Brain pericyte (primary cell): ENCODE results near the gene SPDYE16.
"Not testable (repeated sequence)": the region's sequence is repeated elsewhere in the genome, so short reads cannot be mapped to it uniquely, and the experiment has no call there.

ENCODE experiments used
- DNase-seq: peaks from one replicate; pipeline ENCODE4 v3.0.0-alpha.2; 2012; ENCODE audit warnings: low read depth, low spot score

The SPDYE16 gene, protein sequence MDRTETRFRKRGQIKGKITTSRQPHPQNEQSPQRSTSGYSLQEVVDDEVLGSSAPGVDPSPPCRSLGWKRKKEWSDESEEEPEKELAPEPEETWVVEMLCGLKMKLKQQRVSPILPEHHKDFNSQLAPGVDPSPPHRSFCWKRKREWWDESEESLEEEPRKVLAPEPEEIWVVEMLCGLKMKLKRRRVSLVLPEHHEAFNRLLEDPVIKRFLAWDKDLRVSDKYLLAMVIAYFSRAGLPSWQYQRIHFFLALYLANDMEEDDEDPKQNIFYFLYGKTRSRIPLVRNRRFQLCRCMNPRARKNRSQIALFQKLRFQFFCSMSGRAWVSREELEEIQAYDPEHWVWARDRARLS

DNA sequence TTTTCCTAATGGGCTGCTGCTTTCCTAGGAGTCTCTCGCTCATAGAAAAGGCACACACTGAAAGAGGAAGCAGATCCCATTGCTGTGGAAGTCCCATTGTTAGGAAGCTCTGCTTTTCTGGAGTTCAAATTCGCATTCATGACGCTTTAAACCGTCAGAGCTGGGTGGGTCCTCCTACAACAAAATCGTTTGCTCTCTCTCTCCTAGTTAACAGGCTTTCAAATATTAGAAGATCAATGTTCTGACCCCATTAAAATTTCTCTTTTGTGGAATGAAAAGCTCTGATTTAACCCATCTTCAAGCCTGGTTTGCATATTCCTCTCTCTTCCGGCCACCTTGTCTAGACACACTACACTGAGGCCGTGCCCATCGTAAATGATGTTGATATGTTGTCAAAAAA lies at the start of gene SPDYE16:
SPDYE16 (minus strand) TSS at position 101 of the 400 bp plus-strand sequence. CDS start 1,838 bp downstream, outside the sequence.
- not testable (repeated sequence) for DNase-seq

DNA sequence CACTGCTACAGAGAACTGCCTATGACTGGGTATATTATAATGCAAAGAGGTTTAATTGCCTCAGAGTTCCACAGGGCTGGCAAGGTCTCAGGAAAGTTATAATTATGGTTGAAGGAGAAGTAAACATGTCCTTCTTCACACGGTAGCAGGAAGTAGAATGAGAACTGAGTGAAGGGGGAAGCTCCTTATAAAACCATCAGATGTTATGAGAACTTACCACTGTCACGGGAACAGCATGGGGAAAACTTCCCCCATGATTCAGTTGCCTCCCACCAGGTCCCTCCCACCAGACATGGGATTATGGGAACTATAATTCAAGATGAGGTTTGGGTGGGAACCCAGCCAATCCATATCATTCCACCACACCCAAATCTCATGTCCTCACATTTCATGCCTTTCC lies 49.6 kb upstream of the SPDYE16 start:
- DNase-seq = not testable (repeated sequence)

DNA sequence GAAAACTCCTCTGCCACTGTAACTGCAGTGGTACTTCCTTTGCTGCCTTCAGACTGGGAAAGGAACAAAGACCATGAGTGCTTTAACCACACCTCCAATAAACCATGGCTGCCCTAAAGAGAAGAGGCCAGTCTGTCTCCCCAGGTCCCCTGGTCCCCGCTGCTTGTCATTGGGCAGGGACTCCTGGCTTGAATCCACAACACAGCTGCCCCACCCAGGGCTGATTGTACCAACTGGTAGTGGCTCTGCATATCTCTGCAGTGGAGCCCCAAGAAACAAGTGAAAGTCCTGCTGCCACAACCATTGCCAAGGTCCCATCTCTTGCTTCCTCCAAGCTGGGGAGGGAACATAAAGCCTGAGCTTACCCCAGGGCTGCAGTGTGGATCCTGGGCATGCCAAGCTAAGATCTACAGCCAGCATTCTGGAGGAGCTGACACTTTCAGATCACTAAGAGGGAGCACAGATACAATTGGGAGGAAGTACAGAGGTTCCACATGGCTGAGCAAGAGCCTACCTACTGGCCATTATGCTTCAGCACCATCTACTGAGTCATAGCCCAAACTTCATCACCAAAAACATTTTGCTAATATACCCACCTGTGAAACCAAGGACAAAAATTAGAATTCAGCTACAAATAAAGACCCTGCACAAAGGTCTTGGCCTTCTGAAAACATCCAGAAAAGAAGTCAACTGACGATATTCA lies 48.7 kb upstream of the SPDYE16 start:
- not testable (repeated sequence) for DNase-seq

DNA sequence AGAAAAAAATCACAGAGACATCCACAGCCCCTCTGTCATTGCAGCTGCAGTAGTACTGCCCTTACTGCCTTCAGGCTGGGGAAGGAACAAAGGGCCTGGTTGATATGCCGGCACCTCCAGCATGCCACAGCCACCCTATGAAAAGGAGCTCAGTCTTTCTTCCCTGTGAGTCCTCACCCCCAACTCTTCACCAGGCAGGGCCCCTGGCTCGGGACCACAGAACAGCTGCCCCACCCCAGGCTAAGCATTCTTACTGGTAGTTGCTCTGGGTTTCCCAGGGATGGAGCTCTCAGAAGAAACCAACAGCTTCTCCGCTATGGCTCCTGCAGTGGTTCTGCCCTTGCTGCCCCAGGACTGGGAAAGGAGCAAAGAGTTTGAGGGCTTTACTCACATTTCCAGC lies 47.9 kb upstream of the SPDYE16 start:
- DNase-seq = not testable (repeated sequence)

DNA sequence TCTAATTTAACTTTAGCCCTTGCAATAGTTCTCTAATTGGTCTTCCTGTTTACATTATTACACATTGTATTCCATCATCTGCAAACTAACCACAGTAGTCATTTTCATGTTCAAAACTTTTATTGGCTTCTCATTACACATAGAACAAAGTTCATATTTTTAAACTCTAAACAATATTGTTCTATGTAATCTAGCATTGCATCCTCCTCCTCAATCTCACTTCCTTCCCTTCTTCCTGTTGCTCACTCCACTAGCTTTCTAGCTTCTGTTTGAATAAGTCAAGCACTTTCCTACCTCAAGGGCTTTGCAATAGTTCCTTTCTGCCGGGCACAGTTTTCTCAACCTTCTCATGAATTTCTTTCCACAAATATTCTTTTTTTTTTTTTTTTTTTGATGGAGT lies 45.5 kb upstream of the SPDYE16 start:
- not testable (repeated sequence) for DNase-seq

DNA sequence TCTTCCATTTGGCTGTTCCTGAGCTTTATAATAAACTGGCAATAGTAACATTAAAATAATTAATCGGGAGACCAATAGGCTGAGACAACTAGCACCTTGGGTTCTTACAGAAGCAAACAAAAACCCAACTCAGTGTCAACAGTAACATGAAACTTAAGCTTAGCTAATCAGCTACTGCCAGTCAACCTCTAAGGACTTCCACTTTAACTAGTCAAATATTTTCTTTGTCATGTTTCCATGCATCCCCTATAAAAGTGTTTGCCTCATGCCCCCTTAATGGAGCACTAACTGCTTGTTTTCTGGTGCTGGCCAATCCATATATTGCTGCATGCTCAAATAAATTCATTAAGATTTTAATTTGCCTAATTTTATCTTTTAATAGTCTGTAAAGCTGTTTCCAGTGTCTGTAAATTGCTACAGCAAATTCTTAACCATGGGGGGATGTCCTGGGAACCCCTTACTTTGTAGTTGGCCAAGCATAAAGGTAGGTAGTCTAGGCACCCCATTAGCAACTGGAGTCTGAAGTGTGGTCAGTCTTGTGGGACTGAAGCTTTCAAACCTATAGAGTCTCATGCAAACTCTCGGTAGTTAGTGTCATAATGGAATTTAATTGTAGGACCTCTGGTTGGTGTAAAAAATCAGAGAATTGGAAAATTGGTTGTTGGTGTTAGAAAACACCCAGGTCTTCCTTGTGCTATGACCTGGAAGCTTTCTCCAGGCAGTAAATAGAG lies 43.7 kb upstream of the SPDYE16 start:
- not testable (repeated sequence) for DNase-seq

DNA sequence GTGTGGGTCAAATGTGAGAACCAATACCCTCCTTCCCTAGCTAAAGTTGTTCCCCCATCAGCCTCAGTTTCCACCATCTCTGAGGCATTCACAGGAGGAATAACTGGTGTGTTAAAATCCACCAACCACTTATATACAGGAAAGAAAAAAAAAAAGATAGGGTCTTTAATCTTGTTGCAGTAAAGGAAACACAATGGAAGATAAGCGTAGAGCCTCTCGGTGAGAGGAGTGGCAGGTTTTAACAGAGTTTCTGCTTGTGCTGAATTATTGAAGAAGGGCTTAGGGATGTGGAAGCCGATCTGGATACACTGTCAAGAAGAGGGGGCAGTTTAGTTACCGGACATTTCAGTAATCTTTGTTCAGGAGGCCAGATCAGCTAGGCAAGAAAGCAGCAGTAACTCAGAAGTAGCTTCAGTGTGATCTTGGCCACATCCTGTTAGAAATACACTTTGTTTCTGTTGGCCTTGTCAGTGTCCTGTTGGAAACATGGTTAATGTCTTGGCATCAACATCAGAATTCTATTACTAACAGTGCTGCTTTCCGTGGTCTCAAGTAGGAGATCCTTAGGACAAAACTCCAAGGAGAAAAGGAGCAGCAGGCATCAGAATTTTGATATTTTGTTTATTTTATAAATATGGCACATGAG lies 40.7 kb upstream of the SPDYE16 start:
- peak; percentile 27 for DNase-seq

DNA sequence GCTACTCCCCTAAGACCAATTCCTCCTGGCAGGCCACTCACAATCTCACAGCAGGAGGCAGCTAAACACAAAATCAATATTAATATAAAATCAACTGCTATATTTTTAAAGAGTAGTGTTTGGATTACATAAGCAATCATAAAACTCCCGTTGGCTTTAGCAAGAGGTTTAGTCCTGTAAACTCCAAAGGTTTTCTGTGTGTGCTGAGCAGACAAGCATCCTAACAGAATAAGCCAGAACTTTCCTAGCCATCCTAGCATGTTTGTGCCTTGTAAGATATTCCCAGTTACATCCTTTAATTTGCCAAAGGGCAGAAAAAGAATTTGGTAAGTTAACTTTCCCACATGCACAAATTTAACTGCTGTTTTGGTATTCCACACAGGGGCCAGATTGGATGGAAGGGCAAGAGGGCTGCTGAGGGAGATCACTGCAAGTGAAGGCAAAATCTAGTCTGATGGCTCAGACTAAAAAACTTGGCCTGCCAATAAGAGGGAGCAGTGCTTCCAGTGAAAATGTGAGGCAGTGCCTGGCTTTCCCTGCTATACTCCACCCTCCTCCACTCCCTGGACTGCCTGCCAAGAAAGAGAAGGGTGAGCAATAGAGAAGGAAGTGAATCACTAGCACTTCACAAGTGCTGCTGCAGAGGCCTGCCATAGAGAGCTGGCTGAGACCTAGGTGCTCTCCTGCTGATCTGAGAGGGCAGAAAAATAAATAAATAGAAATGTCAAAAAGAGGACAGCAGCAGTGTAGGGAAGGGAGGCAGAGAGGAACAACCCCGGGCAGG lies 39.9 kb upstream of the SPDYE16 start:
- DNase-seq = peak; percentile 42

DNA sequence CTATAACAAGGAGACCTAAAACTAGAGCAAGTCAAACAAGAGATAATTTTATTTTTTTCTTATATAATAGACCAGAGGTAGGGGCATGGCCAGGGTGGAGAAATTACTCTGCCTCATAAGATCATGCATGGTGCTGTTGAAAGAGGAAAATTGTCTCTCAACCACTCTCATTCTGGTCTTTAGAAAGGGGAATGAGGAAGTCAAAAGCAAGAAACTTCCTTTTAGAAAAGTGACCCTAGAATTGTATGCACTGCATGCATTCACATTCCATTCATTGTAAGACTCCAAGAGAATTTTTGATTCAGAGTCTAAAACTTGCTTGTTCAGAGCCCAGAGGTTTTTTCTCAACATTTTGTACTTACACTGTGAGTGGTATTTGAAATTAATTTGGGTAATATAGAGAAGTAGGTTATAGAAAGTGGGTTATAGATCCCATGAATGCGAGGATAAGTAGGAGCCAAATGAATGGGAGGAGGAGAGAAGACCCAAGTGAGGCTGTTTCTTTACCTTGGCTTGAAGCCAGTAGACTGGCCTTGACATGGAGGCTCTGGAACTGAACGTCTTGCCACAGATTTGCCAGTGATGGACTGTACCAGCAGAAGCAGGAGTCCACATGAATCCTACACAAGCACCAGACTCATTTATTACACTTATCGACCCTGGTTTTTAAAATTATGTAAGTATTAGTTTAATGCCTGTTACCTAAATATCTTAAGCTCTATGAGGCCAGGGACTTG lies 33.0 kb upstream of the SPDYE16 start:
- DNase-seq = not testable (repeated sequence)

DNA sequence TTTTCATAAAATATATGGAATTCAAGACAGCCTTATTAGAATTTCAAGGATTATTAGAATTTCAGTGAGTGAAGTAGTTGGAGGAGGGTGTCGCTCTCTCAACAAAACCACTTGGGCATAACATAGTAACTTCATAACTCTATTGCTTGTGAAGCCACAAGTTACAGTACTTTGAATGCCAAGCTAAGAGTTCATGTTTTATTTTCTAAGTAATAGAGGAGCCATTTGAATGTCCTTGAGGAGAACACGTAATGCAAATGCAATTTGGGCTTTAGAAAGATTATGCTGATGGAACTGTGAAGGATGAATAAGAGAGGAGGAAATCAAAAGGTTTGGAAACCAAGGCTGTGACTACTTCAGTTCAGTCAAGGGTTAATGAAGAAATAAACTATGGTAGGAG lies 32.3 kb upstream of the SPDYE16 start:
- not testable (repeated sequence) for DNase-seq

DNA sequence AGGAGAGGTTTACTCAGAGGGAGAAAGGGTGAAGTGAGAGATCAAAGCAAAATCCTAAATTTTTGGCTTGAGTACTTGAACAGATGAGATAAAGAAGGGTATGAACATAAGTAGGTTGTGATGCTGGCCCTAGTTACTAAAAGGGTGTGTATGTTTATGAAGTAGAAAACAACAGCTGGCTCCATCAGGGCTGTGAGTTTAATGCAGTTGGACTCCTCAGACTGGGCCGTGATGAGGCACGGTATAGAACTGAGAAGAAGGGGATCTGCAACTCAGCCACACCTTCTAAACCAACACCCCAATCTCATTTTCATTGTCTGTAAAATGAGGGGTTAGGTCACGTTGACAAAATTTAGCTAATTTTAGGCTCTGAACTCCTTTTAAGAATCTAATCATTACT lies 29.2 kb upstream of the SPDYE16 start:
- not testable (repeated sequence) for DNase-seq

DNA sequence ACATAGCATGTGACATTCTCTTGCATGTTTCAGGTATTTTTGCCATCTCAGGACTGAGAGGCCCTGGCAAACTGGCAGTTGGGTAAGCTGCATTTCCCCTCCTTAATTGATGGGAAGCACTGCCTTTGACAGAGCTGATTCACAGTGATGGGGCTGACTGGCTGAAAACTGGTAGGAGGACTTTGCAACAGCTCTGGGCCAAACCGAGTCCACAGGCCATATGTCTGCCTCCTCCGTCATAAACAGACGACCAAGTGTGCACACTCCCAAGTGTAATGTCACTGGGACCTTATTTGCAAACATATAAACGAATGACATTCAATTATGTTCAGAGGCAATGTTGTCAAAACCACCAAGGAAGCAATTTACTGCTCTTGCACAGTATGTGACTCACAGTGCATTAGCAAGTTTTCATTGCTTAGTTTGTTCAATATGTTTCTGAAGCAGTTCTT lies 27.3 kb upstream of the SPDYE16 start:
- DNase-seq = not testable (repeated sequence)

DNA sequence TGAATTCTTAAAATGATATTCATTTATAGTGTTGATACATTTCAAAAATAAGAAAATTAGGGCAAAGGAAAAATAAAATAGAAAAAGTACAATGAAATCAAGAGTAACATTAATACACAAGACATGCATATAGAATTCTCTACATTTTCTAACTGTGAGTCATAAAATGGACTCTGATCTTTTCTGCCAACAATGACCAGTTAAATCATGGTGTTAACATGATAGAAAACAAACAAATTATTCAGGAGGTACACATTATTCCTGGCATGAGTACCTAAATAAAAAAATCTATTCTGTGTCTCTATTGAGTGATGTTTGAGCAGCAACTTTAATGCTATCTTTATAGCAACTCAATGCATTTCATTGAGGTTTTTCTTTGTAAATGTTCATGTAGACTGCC lies 25.6 kb upstream of the SPDYE16 start:
- not testable (repeated sequence) for DNase-seq

DNA sequence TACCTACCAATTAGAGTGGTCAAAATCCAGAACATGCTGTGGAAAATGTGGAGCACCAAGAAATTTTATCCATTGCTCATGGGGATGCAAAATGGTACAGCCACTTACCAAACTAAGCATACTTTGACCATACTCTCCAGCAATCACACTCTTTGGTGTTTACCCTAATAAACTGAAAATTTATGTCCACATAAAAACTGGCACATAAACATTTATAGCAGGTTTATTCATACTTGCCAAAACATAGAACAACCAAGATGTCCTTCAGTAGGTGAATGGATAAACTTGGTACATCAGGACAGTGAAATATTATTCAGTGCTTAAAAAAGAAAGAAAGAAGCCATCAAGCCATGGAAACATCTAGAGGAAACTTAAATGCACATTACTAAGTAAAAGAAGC lies 24.7 kb upstream of the SPDYE16 start:
- not testable (repeated sequence) for DNase-seq

DNA sequence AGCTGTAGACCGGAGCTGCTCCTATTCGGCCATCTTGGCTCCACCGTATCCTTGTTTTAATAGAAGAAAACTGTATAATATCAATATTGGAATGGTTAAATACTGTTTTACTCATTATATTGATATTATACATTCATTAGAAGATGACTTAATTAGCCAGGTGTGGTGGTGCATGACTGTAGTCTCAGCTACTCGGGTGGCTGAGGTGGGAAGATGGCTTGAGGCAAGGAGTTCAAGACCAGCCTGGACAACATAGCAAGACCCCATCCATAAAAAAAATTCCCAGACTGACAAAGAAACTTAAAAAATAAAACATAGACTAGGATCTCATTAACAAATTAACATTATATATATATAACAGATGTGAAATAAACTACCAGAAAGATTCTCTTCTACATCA lies 24.2 kb upstream of the SPDYE16 start:
- DNase-seq = not testable (repeated sequence)

DNA sequence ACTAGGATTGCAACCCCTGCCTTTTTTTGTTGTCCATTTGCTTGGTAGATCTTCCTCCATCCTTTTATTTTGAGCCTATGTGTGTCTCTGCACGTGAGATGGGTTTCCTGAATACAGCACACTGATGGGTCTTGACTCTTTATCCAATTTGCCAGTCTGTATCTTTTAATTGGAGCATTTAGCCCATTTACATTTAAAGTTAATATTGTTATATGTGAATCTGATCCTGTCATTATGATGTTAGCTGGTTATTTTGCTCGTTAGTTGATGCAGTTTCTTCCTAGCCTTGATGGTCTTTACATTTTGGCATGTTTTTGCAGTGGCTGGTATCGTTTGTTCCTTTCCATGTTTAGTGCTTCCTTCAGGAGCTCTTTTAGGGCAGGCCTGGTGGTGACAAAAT lies 21.9 kb upstream of the SPDYE16 start:
- DNase-seq = not testable (repeated sequence)

DNA sequence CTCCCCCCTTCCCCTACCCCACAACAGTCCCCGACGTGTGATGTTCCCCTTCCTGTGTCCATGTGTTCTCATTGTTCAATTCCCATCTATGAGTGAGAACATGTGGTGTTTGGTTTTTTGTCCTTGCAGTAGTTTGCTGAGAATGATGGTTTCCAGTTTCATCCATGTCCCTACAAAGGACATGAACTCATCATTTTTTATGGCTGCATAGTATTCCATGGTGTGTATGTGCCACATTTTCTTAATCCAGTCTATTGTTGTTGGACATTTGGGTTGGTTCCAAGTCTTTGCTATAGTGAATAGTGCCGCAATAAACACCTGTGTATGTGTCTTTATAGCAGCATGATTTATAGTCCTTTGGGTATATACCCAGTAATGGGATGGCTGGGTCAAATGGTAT lies 18.2 kb upstream of the SPDYE16 start:
- DNase-seq = not testable (repeated sequence)

DNA sequence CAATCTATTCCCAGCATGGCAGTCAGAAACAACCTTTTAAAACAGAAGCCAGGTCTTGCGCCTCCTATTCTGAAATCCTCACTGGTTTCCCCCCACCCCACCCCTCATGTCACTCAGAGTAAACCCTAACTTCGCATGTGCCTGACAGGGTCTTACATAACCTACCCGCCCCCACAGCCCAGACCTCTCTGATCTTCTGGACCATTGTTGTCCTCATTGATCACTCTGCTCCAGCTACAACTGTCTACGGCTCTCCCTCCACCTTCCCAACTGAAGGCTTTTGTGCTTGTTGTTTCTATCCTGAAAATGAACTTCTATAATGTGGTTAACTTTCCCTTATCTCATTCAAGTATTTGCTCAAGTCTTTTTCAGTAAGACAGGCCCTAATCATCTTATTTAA lies 17.1 kb upstream of the SPDYE16 start:
- not testable (repeated sequence) for DNase-seq

DNA sequence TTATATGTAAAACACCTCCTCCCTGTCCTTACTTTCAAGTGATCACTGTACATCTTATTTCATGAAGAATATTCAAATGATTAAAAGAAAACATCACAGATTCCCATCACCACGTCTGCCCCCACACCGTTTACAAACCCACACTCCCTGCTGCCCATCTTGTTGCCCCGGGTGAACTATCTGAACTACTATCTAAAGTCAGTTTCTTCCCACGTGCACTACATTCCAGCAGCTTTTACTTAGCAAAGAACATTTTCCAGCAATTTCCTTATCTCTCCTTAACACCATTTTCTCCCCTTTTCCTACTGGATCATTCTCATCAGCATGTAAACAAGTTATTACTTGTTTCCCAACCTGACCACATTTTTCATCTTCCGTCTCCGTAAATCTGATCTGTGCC lies 16.6 kb upstream of the SPDYE16 start:
- DNase-seq = not testable (repeated sequence)

DNA sequence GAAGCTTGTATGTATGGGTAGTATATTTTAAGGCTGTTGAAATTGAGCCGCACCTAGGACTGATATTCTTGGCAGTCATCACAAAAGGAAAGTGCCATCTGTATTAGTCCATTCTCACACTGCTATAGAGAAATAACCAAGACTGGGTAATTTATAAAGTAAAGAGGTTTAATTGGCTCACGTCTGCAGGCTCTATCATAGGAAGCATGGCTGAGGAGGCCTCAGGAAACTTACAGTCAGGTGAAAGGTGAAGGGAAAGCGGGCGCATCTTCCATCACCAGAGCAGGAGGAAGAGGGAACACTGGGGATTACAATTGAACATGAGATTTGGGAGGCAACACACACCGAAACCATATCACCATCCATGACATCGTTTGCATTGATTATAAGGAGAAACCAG lies 8.9 kb upstream of the SPDYE16 start:
- not testable (repeated sequence) for DNase-seq
